Measurements from ENCODE around the gene HMGCR. TPM values are rescaled to one million over a fixed set of nuclear protein-coding genes. Genes with fewer than 3 reads are reported as not detected.

Gene HMGCR
- polyA plus RNA-seq, 1 of the 3 experiments (the other 2 are of a cell fraction) = 8.2 TPM

DNA sequence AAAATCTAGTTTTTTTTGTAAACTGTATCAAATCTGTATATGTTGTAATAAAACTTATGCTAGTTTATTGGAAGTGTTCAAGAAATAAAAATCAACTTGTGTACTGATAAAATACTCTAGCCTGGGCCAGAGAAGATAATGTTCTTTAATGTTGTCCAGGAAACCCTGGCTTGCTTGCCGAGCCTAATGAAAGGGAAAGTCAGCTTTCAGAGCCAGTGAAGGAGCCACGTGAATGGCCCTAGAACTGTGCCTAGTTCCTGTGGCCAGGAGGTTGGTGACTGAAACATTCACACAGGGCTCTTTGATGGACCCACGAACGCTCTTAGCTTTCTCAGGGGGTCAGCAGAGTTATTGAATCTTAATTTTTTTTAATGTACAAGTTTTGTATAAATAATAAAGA is 24.3 kb downstream of the HMGCR start:
- CTCF ChIA-PET = interaction anchor here (1.0 to 1.2 kb wide), 2 partner anchors 10 to 15 kb away, joined by 3 read pairs; no protein-coding TSS in a partner anchor
- H3K27me3 ChIP-seq (ENCODE audit: insufficient read depth) = no peaks in the 10 kb centered on the region
- no peak overlapping the region for H3K4me3 ChIP-seq (ENCODE audit: low read depth in 2 of 2, low read length in 1 of 2)
- H3K9me2 ChIP-seq = no peaks in the 10 kb centered on the region
- peaks cover 18% of the 10 kb centered on the region for H3F3A ChIP-seq (replicated peaks; ENCODE audit: insufficient read depth)
- H3K36me3 ChIP-seq (replicated peaks in 1 of 2; ENCODE audit: control insufficient read depth in 1 of 2, insufficient read depth in 2 of 2, low read length in 1 of 2) = peaks cover 47 to 58% of the 10 kb centered on the region in 2 experiments
- no peaks in the 10 kb centered on the region for H4K20me1 ChIP-seq (ENCODE audit: insufficient read depth)
- no peak overlapping the region for H2AFZ ChIP-seq (ENCODE audit: low read depth)
- no peaks in the 10 kb centered on the region for H3K9me3 ChIP-seq
- DNase-seq = no peak
- TF ChIP-seq ELF1 (IDR thresholded peaks at IDR 0.05) = no peak
- no peak for TF ChIP-seq EP300 (IDR thresholded peaks at IDR 0.05; ENCODE audit: borderline replicate concordance in 1 of 2, low read depth in 1 of 2, low read length in 1 of 2)
- no peak for TF ChIP-seq TEAD4 (IDR thresholded peaks at IDR 0.05; ENCODE audit: borderline replicate concordance, insufficient read depth)
- no peak for TF ChIP-seq NRF1 (IDR thresholded peaks at IDR 0.05; ENCODE audit: low read depth, low read length)
- no peak for TF ChIP-seq FOXJ3 (CRISPR knock-in tag; IDR thresholded peaks at IDR 0.05)
- TF ChIP-seq TAF1 (IDR thresholded peaks at IDR 0.05; ENCODE audit: borderline replicate concordance, low read depth, low read length) = no peak
- TF ChIP-seq JUND (IDR thresholded peaks at IDR 0.05) = no peak
- TF ChIP-seq, protein P1, sequence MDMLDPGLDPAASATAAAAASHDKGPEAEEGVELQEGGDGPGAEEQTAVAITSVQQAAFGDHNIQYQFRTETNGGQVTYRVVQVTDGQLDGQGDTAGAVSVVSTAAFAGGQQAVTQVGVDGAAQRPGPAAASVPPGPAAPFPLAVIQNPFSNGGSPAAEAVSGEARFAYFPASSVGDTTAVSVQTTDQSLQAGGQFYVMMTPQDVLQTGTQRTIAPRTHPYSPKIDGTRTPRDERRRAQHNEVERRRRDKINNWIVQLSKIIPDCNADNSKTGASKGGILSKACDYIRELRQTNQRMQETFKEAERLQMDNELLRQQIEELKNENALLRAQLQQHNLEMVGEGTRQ (IDR thresholded peaks at IDR 0.05; ENCODE audit: borderline replicate concordance, low read depth, low read length) = no peak
- TF ChIP-seq RAD21 (IDR thresholded peaks at IDR 0.05; ENCODE audit: low read length) = no peak
- TF ChIP-seq YY1 (IDR thresholded peaks at IDR 0.05; ENCODE audit: low read depth) = no peak
- TF ChIP-seq, protein P2, sequence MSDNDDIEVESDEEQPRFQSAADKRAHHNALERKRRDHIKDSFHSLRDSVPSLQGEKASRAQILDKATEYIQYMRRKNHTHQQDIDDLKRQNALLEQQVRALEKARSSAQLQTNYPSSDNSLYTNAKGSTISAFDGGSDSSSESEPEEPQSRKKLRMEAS (IDR thresholded peaks at IDR 0.05; ENCODE audit: low read depth) = no peak
- no peak overlapping the region for H3K27ac ChIP-seq (ENCODE audit: low read depth in 2 of 2, low read length in 1 of 2)
- H3K4me1 ChIP-seq (ENCODE audit: control insufficient read depth in 1 of 2, insufficient read depth in 2 of 2, low read depth in 1 of 2, low read length in 1 of 2) = peaks cover 0 to 5% of the 10 kb centered on the region in 2 experiments; a peak in 1 of 4 replicates
- H3K4me2 ChIP-seq = no peak overlapping the region
- H3K9ac ChIP-seq = no peak overlapping the region
- H3K79me2 ChIP-seq (ENCODE audit: insufficient read depth) = no peaks in the 10 kb centered on the region
- WGBS (ENCODE audit: low lambda C conversion rate) = 94% methylated on average over 4 of the region's 4 CpGs
- POLR2A ChIA-PET = no interaction called here

DNA sequence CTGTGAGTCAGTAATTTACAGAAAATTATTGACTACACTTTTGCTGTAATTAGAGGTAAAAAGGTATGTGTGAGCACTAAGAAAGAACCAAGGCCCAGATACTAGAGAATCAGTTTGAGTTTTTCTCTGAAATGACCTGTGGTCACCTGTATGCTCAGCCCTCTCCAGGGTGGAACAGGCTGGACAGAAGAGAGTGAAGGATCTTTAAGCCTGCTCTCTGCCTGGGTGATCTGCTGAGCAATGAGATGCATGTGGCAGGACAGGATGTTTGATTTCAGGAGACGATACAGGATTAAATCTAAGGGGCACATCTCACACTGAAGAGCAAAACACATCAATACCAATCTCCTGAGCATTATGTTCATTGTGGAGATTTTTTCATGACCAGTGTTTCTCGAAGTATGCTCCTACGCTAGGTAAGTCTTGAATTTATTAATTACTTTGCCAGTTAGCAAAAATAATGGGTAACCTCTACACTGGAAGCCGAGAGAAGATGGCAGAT is 25.5 kb downstream of the HMGCR start:
- H3K4me2 ChIP-seq = no peak overlapping the region
- no peaks in the 10 kb centered on the region for H3K9me3 ChIP-seq
- no peak for DNase-seq
- POLR2A ChIA-PET = no interaction called here
- CTCF ChIA-PET = interaction anchor here (0.8 kb wide), 1 partner anchor 14 kb away, joined by 3 read pairs; no protein-coding TSS in a partner anchor
- H2AFZ ChIP-seq (ENCODE audit: low read depth) = no peak overlapping the region
- H3K79me2 ChIP-seq (ENCODE audit: insufficient read depth) = no peaks in the 10 kb centered on the region
- H3K36me3 ChIP-seq (replicated peaks in 1 of 2; ENCODE audit: control insufficient read depth in 1 of 2, insufficient read depth in 2 of 2, low read length in 1 of 2) = peaks cover 35 to 48% of the 10 kb centered on the region in 2 experiments
- H3K27ac ChIP-seq (ENCODE audit: low read depth in 2 of 2, low read length in 1 of 2) = no peak overlapping the region
- H3K9me2 ChIP-seq = no peaks in the 10 kb centered on the region
- peaks cover 9% of the 10 kb centered on the region for H3F3A ChIP-seq (replicated peaks; ENCODE audit: insufficient read depth)
- H3K4me3 ChIP-seq (ENCODE audit: low read depth in 2 of 2, low read length in 1 of 2) = no peak overlapping the region
- no peaks in the 10 kb centered on the region for H4K20me1 ChIP-seq (ENCODE audit: insufficient read depth)
- WGBS (ENCODE audit: low lambda C conversion rate) = 80% methylated on average over 4 of the region's 4 CpGs
- peaks cover 0 to 5% of the 10 kb centered on the region in 2 experiments; a peak in 1 of 4 replicates for H3K4me1 ChIP-seq (ENCODE audit: control insufficient read depth in 1 of 2, insufficient read depth in 2 of 2, low read depth in 1 of 2, low read length in 1 of 2)
- no peak overlapping the region for H3K9ac ChIP-seq
- TF ChIP-seq EZH2phosphoT487 (IDR thresholded peaks at IDR 0.05; ENCODE audit: borderline replicate concordance, low read depth) = no peak
- no peaks in the 10 kb centered on the region for H3K27me3 ChIP-seq (ENCODE audit: insufficient read depth)
